Stimulated activated CD8-positive, alpha-beta memory T cell treated with anti-CD3 and anti-CD28 coated beads, Interleukin-12 subunit alpha, Interleukin-12 subunit beta, amount 100 ng/mL, for 24 hours (primary cell): ENCODE results near the gene VIT.

Source experiments
- DNase-seq: peaks from one replicate; pipeline ENCODE4 v3.0.0-alpha.2; 2020; ENCODE audit errors: extremely low read depth

The VIT gene

DNA sequence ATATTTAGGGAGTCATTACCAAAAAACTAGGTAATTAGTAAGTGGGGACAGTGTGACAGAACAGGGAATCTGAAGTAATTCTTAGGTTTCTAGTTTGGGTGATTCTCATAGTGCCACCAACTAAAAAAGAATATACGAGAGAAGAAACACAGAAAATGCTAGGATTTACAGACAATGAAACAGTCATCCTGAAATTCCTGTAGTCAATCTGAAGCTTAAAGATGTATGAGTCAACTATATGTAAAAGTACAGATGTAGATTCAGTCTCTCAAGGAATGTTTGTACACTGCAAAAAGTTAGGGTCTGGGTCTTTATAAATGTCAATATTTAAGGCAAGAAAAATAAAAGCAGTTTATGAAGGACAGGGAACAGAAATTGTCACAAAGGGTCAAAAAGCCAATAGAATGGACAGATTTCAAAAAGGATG, 162.9 kb downstream of the VIT start:
- no peak for DNase-seq

DNA sequence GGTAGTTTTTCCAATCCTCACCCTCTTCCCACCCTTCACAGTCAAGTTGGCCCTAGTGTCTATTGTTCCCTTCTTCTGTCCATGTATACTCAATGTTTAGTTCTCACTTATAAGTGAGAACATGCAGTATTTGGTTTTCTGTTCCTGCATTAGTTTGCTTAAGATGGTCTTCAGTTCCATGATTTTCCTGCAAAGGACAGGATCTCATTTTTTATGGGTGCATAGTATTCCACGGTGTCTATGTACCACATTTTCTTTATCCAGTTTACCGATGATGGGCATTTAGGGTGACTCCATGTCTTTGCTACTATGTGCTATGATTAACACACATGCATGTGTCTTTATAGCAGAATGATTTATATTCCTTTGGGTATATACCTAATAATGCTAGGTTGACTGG, 165.4 kb downstream of the VIT start:
- DNase-seq, result no peak
